ENCODE measurements around the gene SLC5A5.

DNA sequence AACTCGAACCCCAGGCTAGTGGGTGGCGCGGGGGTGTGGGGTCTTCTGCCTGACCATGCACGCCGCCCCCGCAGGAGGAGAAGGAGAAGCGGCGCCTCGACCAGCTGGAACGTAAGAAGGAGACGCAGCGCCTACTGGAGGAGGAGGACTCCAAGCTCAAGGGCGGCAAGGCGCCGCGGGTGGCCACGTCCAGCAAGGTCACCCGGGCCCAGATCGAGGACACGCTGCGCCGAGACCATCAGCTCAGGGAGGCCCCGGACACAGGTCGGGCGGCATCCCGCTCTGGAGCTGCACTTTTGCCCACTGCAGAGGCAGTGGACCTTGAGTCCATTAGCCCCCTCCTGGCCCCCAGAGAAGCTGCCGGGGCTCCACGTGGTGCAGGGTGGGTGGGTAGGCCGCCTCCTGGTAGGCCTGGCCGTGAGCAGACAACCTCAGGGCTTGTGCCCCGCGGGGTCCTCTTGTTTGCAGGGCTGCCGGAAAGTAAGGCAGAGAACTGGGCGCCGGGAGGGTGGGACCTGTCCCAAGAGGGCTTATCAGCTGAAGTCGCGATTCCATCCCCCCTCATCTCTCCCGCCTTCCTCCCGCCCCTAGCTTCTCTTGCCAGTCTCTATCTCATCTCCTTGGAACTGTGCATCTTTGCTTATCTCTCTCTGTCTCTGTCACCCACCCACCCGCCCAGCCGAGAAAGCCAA lies 71.0 kb downstream of the SLC5A5 start:
- TF ChIP-seq RELA (IDR thresholded peaks at IDR 0.05; ENCODE audit: borderline replicate concordance, partially characterized antibody) (no peak), SMC3 (IDR thresholded peaks at IDR 0.05; ENCODE audit: borderline replicate concordance, low read length) (no peak), ZNF274 (IDR thresholded peaks at IDR 0.05; ENCODE audit: insufficient read depth, insufficient read length) (no peak), MYC (IDR thresholded peaks at IDR 0.05; ENCODE audit: insufficient read depth, insufficient read length, insufficient replicate concordance, low read length, severe bottlenecking) (no peak), ESRRA (IDR thresholded peaks at IDR 0.05; ENCODE audit: low read length) (no peak), EP300 (IDR thresholded peaks at IDR 0.05; ENCODE audit: borderline replicate concordance in 1 of 2, control insufficient read depth in 1 of 2, low read depth in 2 of 2, low read length in 2 of 2) (no peak)
- TF ChIP-seq, protein P1, sequence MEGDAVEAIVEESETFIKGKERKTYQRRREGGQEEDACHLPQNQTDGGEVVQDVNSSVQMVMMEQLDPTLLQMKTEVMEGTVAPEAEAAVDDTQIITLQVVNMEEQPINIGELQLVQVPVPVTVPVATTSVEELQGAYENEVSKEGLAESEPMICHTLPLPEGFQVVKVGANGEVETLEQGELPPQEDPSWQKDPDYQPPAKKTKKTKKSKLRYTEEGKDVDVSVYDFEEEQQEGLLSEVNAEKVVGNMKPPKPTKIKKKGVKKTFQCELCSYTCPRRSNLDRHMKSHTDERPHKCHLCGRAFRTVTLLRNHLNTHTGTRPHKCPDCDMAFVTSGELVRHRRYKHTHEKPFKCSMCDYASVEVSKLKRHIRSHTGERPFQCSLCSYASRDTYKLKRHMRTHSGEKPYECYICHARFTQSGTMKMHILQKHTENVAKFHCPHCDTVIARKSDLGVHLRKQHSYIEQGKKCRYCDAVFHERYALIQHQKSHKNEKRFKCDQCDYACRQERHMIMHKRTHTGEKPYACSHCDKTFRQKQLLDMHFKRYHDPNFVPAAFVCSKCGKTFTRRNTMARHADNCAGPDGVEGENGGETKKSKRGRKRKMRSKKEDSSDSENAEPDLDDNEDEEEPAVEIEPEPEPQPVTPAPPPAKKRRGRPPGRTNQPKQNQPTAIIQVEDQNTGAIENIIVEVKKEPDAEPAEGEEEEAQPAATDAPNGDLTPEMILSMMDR (IDR thresholded peaks at IDR 0.05 in 2 of 3, conservative IDR thresholded peaks at IDR 0.05 in 1 of 3; ENCODE audit: control insufficient read depth in 2 of 3, extremely low read depth in 1 of 3, insufficient read depth in 1 of 3, low read depth in 3 of 3, low read length in 3 of 3): no peak
